ENCODE results near the gene PRUNE2.

DNA sequence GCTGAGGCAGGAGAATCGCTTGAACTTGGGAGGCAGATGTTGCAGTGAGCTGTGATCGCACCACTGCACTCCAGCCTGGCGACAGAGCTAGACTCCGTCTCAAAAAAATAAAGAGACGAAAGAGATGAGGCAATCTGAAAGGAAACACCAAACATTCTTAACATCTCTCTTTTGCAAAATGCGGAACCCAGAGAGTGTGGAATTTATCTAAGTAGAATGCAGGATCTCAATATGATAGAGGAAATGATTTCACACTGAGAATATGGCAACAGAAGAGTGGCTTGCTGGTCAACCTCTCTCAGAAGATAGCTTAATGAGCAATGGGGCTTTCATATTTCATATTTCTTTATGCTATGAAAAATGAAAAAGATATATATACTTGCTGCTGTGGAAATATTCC lies 175.1 kb downstream of the PRUNE2 start:
- TF ChIP-seq EZH2 (IDR thresholded peaks at IDR 0.05; ENCODE audit: borderline replicate concordance, low read depth, low read length, severe bottlenecking): no peak
- TF ChIP-seq, protein P1, sequence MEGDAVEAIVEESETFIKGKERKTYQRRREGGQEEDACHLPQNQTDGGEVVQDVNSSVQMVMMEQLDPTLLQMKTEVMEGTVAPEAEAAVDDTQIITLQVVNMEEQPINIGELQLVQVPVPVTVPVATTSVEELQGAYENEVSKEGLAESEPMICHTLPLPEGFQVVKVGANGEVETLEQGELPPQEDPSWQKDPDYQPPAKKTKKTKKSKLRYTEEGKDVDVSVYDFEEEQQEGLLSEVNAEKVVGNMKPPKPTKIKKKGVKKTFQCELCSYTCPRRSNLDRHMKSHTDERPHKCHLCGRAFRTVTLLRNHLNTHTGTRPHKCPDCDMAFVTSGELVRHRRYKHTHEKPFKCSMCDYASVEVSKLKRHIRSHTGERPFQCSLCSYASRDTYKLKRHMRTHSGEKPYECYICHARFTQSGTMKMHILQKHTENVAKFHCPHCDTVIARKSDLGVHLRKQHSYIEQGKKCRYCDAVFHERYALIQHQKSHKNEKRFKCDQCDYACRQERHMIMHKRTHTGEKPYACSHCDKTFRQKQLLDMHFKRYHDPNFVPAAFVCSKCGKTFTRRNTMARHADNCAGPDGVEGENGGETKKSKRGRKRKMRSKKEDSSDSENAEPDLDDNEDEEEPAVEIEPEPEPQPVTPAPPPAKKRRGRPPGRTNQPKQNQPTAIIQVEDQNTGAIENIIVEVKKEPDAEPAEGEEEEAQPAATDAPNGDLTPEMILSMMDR (IDR thresholded peaks at IDR 0.05; ENCODE audit: borderline replicate concordance, extremely low read depth, low read length, poor library complexity, severe bottlenecking): no peak
